ENCODE measurements around the gene PAN3. TPM values are rescaled to one million over a fixed set of nuclear protein-coding genes. Genes with fewer than 3 reads are reported as not detected.

Gene PAN3
- total and polyA plus RNA-seq, 2 experiments from 2014 or later: 16.7 to 17.3 TPM

GRCh38 chr13:28271056-28271840, 132.9 kb downstream of the PAN3 start:
- Histone ChIP-seq H3K4me3 (no peak overlapping the region), H3K9me3 (ENCODE audit: low read depth) (no peaks in the 10 kb centered on the region), H4K20me1 (ENCODE audit: insufficient read depth) (no peaks in the 10 kb centered on the region), H3K27me3 (replicated peaks; ENCODE audit: insufficient read depth) (no peaks in the 10 kb centered on the region), H3F3A (ENCODE audit: insufficient read depth) (no peaks in the 10 kb centered on the region), H3K27ac (no peak overlapping the region), H2AFZ (no peak overlapping the region), H3K79me2 (ENCODE audit: insufficient read depth) (no peaks in the 10 kb centered on the region), H3K36me3 (ENCODE audit: low read depth) (peaks cover 12% of the 10 kb centered on the region), H3K4me2 (ENCODE audit: unreplicated experiment) (no peak overlapping the region), H3K9me2 (ENCODE audit: insufficient read depth) (no peaks in the 10 kb centered on the region), H3K9ac (no peak overlapping the region), H3K4me1 (ENCODE audit: insufficient read depth) (peaks cover 6% of the 10 kb centered on the region; the same call in 1 of the 2 replicates)
- WGBS, 2 experiments (ENCODE audit: low coverage in 1 of 2, low lambda C conversion rate in 2 of 2, missing lambda C conversion rate in 2 of 2): 98 to 100% methylated on average over 2 of the region's 2 CpGs
- TF ChIP-seq EZH2 (IDR thresholded peaks at IDR 0.05; ENCODE audit: insufficient read depth, poor library complexity, severe bottlenecking): no peak
- TF ChIP-seq EZH2phosphoT487 (IDR thresholded peaks at IDR 0.05; ENCODE audit: insufficient read depth, low read depth): no peak
- no peak for DNase-seq
- in situ Hi-C loops (cut with MboI): no loop called here

GRCh38 chr13:28273919-28274318, 135.6 kb downstream of the PAN3 start:
- H3K4me1 ChIP-seq (ENCODE audit: insufficient read depth): peaks cover 6% of the 10 kb centered on the region; the same call in 1 of the 2 replicates
- H3K79me2 ChIP-seq (ENCODE audit: insufficient read depth): no peaks in the 10 kb centered on the region
- 74 to 77% methylated on average over 3 of the region's 3 CpGs for WGBS, 2 experiments (ENCODE audit: low coverage in 1 of 2, low lambda C conversion rate in 2 of 2, missing lambda C conversion rate in 2 of 2)
- H3K4me3 ChIP-seq: no peak overlapping the region
- no peaks in the 10 kb centered on the region for H3F3A ChIP-seq (ENCODE audit: insufficient read depth)
- no peak overlapping the region for H2AFZ ChIP-seq
- in situ Hi-C loops (cut with MboI): no loop called here
- no peaks in the 10 kb centered on the region for H4K20me1 ChIP-seq (ENCODE audit: insufficient read depth)
- no peaks in the 10 kb centered on the region for H3K9me2 ChIP-seq (ENCODE audit: insufficient read depth)
- H3K27me3 ChIP-seq (replicated peaks; ENCODE audit: insufficient read depth): no peaks in the 10 kb centered on the region
- peaks cover 16% of the 10 kb centered on the region for H3K36me3 ChIP-seq (ENCODE audit: low read depth)
- peak; percentile 4 for DNase-seq
- H3K9me3 ChIP-seq (ENCODE audit: low read depth): no peaks in the 10 kb centered on the region
- no peak for TF ChIP-seq EZH2 (IDR thresholded peaks at IDR 0.05; ENCODE audit: insufficient read depth, poor library complexity, severe bottlenecking)
- no peak overlapping the region for H3K27ac ChIP-seq
- H3K4me2 ChIP-seq (ENCODE audit: unreplicated experiment): peak overlapping the region; percentile 6
- H3K9ac ChIP-seq: no peak overlapping the region

GRCh38 chr13:28282451-28282850, 144.1 kb downstream of the PAN3 start:
- no peaks in the 10 kb centered on the region for H3F3A ChIP-seq (ENCODE audit: insufficient read depth)
- no peak overlapping the region for H3K4me3 ChIP-seq
- H3K79me2 ChIP-seq (ENCODE audit: insufficient read depth): no peaks in the 10 kb centered on the region
- no peaks in the 10 kb centered on the region for H4K20me1 ChIP-seq (ENCODE audit: insufficient read depth)
- H3K27me3 ChIP-seq (replicated peaks; ENCODE audit: insufficient read depth): no peaks in the 10 kb centered on the region
- no peak for DNase-seq
- in situ Hi-C loops (cut with MboI): no loop called here
- TF ChIP-seq EZH2phosphoT487 (IDR thresholded peaks at IDR 0.05; ENCODE audit: insufficient read depth, low read depth) (no peak), EZH2 (IDR thresholded peaks at IDR 0.05; ENCODE audit: insufficient read depth, poor library complexity, severe bottlenecking) (no peak)
- H3K27ac ChIP-seq: no peak overlapping the region
- no peak overlapping the region for H2AFZ ChIP-seq
- H3K9me3 ChIP-seq (ENCODE audit: low read depth): no peaks in the 10 kb centered on the region
- H3K9me2 ChIP-seq (ENCODE audit: insufficient read depth): no peaks in the 10 kb centered on the region
- 86 to 87% methylated on average over 5 of the region's 5 CpGs for WGBS, 2 experiments (ENCODE audit: low coverage in 1 of 2, low lambda C conversion rate in 2 of 2, missing lambda C conversion rate in 2 of 2)
- H3K4me1 ChIP-seq (ENCODE audit: insufficient read depth): no peaks in the 10 kb centered on the region
- H3K9ac ChIP-seq: no peak overlapping the region
- H3K36me3 ChIP-seq (ENCODE audit: low read depth): peaks cover 22% of the 10 kb centered on the region
- no peak overlapping the region for H3K4me2 ChIP-seq (ENCODE audit: unreplicated experiment)

- H3K4me2 ChIP-seq (ENCODE audit: unreplicated experiment): no peak overlapping the region
Measured at GRCh38 chr13:28283600-28283999, 145.3 kb downstream of the PAN3 start.

More at GRCh38 chr13:28283600-28283999, 145.3 kb downstream of the PAN3 start:
- no peak overlapping the region for H3K27ac ChIP-seq
- H2AFZ ChIP-seq: no peak overlapping the region
- H3F3A ChIP-seq (ENCODE audit: insufficient read depth): no peaks in the 10 kb centered on the region
- no peak for TF ChIP-seq EZH2 (IDR thresholded peaks at IDR 0.05; ENCODE audit: insufficient read depth, poor library complexity, severe bottlenecking)
- no peak for TF ChIP-seq EZH2phosphoT487 (IDR thresholded peaks at IDR 0.05; ENCODE audit: insufficient read depth, low read depth)
- 96 to 99% methylated on average over 3 of the region's 3 CpGs for WGBS, 2 experiments (ENCODE audit: low coverage in 1 of 2, low lambda C conversion rate in 2 of 2, missing lambda C conversion rate in 2 of 2)
- no peaks in the 10 kb centered on the region for H3K27me3 ChIP-seq (replicated peaks; ENCODE audit: insufficient read depth)
- no peaks in the 10 kb centered on the region for H4K20me1 ChIP-seq (ENCODE audit: insufficient read depth)
- H3K4me3 ChIP-seq: no peak overlapping the region
- in situ Hi-C loops (cut with MboI): no loop called here
- no peak for DNase-seq
- H3K4me1 ChIP-seq (ENCODE audit: insufficient read depth): no peaks in the 10 kb centered on the region
- H3K9me3 ChIP-seq (ENCODE audit: low read depth): no peaks in the 10 kb centered on the region
- H3K79me2 ChIP-seq (ENCODE audit: insufficient read depth): no peaks in the 10 kb centered on the region
- H3K9me2 ChIP-seq (ENCODE audit: insufficient read depth): no peaks in the 10 kb centered on the region
- no peak overlapping the region for H3K9ac ChIP-seq
- H3K36me3 ChIP-seq (ENCODE audit: low read depth): peaks cover 25% of the 10 kb centered on the region
